ENCODE results near the gene FAM32A. TPM values are rescaled to one million over a fixed set of nuclear protein-coding genes. Genes with fewer than 3 reads are reported as not detected.
"Not testable (repeated sequence)": the region's sequence is repeated elsewhere in the genome, so short reads cannot be mapped to it uniquely, and the experiment has no call there.

FAM32A gene
- total and polyA plus RNA-seq, 2 donors (not counting 1 experiment from before 2014, with no cell fraction given) = 53.4 to 62.0 TPM

- WGBS (ENCODE audit: insufficient coverage) = no CpG with 5 or more reads among the region's 2 CpGs
- DNase-seq (no peak), ATAC-seq (ENCODE audit: low read depth) (no peak)
- Mint-ChIP-seq H3K27ac (no peak overlapping the region), H3K27me3 (no peaks in the 10 kb centered on the region), H3K4me1 (peaks cover 14% of the 10 kb centered on the region), H3K9me3 (ENCODE audit: insufficient read depth) (no peaks in the 10 kb centered on the region), H3K4me3 (no peak overlapping the region)
- Histone ChIP-seq H3K27ac (ENCODE audit: low read length in 2 of 2) (no peak overlapping the region), H2AFZ (ENCODE audit: insufficient read depth, low read depth, low read length, poor library complexity, severe bottlenecking) (no peak overlapping the region), H3K79me2 (ENCODE audit: control insufficient read depth, insufficient read depth, low read length) (no peaks in the 10 kb centered on the region), H3K4me2 (replicated peaks; ENCODE audit: low read depth, low read length, poor library complexity, severe bottlenecking) (no peak overlapping the region), H3K4me1 (ENCODE audit: control insufficient read depth in 2 of 2, insufficient read depth in 2 of 2, low read length in 2 of 2) (peaks cover 5 to 16% of the 10 kb centered on the region in 2 donors), H3K9me3 (ENCODE audit: control extremely low read depth in 1 of 3, control insufficient read depth in 2 of 3, insufficient read depth in 1 of 3, low read length in 2 of 3) (peaks cover 0 to 13% (median 5%) of the 10 kb centered on the region in 3 donors), H3K36me3 (replicated peaks in 1 of 2; ENCODE audit: control extremely low read depth in 1 of 2, control insufficient read depth in 1 of 2, extremely low read depth in 1 of 2, insufficient read depth in 2 of 2, low read length in 1 of 2) (no peaks in the 10 kb centered on the region), H3K27me3 (replicated peaks in 1 of 4; ENCODE audit: control extremely low read depth in 1 of 4, control insufficient read depth in 3 of 4, insufficient read depth in 4 of 4, low read length in 3 of 4) (no peaks in the 10 kb centered on the region), H4K20me1 (ENCODE audit: control insufficient read depth, insufficient read depth, low read length, poor library complexity, severe bottlenecking) (no peaks in the 10 kb centered on the region), H3K4me3 (ENCODE audit: control extremely low read depth in 1 of 5, extremely low read depth in 1 of 5, insufficient read depth in 1 of 5, low read depth in 2 of 5, low read length in 4 of 5) (no peak overlapping the region), H3K9ac (ENCODE audit: low read length) (no peak overlapping the region)
- TF ChIP-seq EZH2 (IDR thresholded peaks at IDR 0.05; ENCODE audit: borderline replicate concordance, insufficient read depth, low read depth, low read length, poor library complexity, severe bottlenecking) = no peak
- TF ChIP-seq CTCF (IDR thresholded peaks at IDR 0.05) = no peak
- ChIA-PET CTCF (interaction anchor here (1.7 to 3.0 kb wide), 2 partner anchors 32 to 135 kb away, joined by 4 to 11 read pairs; partner anchors contain the start of gene HSH2D), POLR2A (interaction anchor here (0.9 kb wide), 1 partner anchor 32 kb away, joined by 5 read pairs; the partner anchor contains the start of gene HSH2D)
- intact Hi-C loops (cut with micrococcal nuclease) = no loop called here
Observed at GRCh38 chr19:16175954-16176353, 9.3 kb upstream of the FAM32A start.

- ChIA-PET POLR2A (interaction anchor here (1.2 to 3.2 kb wide), 2 partner anchors 36 to 68 kb away, joined by 3 to 19 read pairs; partner anchors contain the start of genes HSH2D and RAB8A), CTCF (interaction anchor here (0.9 to 6.1 kb wide), 6 partner anchors 10 to 138 kb away, joined by 3 to 47 read pairs (median 16); partner anchors contain the start of gene HSH2D)
- H3K79me2 ChIP-seq (ENCODE audit: control insufficient read depth, insufficient read depth, low read length); H3K27me3 Mint-ChIP-seq; H4K20me1 ChIP-seq (ENCODE audit: control insufficient read depth, insufficient read depth, low read length, poor library complexity, severe bottlenecking); H3K36me3 ChIP-seq (replicated peaks in 1 of 2; ENCODE audit: control extremely low read depth in 1 of 2, control insufficient read depth in 1 of 2, extremely low read depth in 1 of 2, insufficient read depth in 2 of 2, low read length in 1 of 2); H3K4me3 ChIP-seq (ENCODE audit: control extremely low read depth in 1 of 5, extremely low read depth in 1 of 5, insufficient read depth in 1 of 5, low read depth in 2 of 5, low read length in 4 of 5); intact Hi-C loops (cut with micrococcal nuclease); H3K9ac ChIP-seq (ENCODE audit: low read length); H3K9me3 Mint-ChIP-seq (ENCODE audit: insufficient read depth); H3K27me3 ChIP-seq (replicated peaks in 1 of 4; ENCODE audit: control extremely low read depth in 1 of 4, control insufficient read depth in 3 of 4, insufficient read depth in 4 of 4, low read length in 3 of 4); H3K27ac ChIP-seq (ENCODE audit: low read length in 2 of 2); DNase-seq: not testable (repeated sequence)
- Histone ChIP-seq H3K9me3 (ENCODE audit: control extremely low read depth in 1 of 3, control insufficient read depth in 2 of 3, insufficient read depth in 1 of 3, low read length in 2 of 3) (peaks cover 0 to 13% (median 5%) of the 10 kb centered on the region in 3 donors), H3K4me1 (ENCODE audit: control insufficient read depth in 2 of 2, insufficient read depth in 2 of 2, low read length in 2 of 2) (peaks cover 5 to 25% of the 10 kb centered on the region in 2 donors), H3K4me2 (replicated peaks; ENCODE audit: low read depth, low read length, poor library complexity, severe bottlenecking) (peak overlapping the region; percentile 20), H2AFZ (ENCODE audit: insufficient read depth, low read depth, low read length, poor library complexity, severe bottlenecking) (peak overlapping the region; percentile 45)
- Mint-ChIP-seq H3K4me3 (peak overlapping the region; percentile 42), H3K4me1 (peaks cover 16% of the 10 kb centered on the region), H3K27ac (peak overlapping the region; percentile 75)
- peak; percentile 12 for ATAC-seq (ENCODE audit: low read depth)
- no CpG with 5 or more reads among the region's 5 CpGs for WGBS (ENCODE audit: insufficient coverage)
Observed at GRCh38 chr19:16178866-16179265, 6.3 kb upstream of the FAM32A start.
